Non-pigmented ciliary epithelial cell (primary cell): ENCODE data around the gene BMP8B.
"Not testable (repeated sequence)": the region's sequence is repeated elsewhere in the genome, so short reads cannot be mapped to it uniquely, and the experiment has no call there.

Experiments used
- DNase-seq: peaks from one replicate; pipeline ENCODE4 v3.0.0-alpha.2; 2010; ENCODE audit warnings: low read depth

The BMP8B gene

GRCh38 chr1:39777896-39778295 lies 10.8 kb downstream of the BMP8B start:
- not testable (repeated sequence) for DNase-seq

GRCh38 chr1:39777306-39777705 lies 11.4 kb downstream of the BMP8B start:
- no peak for DNase-seq

GRCh38 chr1:39776886-39777285 lies 11.8 kb downstream of the BMP8B start:
- no peak for DNase-seq

- no peak for DNase-seq
Observed at GRCh38 chr1:39776400-39776713, 12.3 kb downstream of the BMP8B start.

- DNase-seq, result not testable (repeated sequence)
Observed at GRCh38 chr1:39775676-39776399, 12.8 kb downstream of the BMP8B start.

GRCh38 chr1:39775141-39775540 lies 13.5 kb downstream of the BMP8B start:
- not testable (repeated sequence) for DNase-seq

GRCh38 chr1:39773369-39773979 lies 15.2 kb downstream of the BMP8B start:
- DNase-seq, result not testable (repeated sequence)

GRCh38 chr1:39771022-39771532 lies 17.6 kb downstream of the BMP8B start, which contains the start of gene OXCT2:
Gene OXCT2, minus strand, starts transcription at chr1:39771348. Its CDS starts 93 bp downstream, at chr1:39771255.
- not testable (repeated sequence) for DNase-seq

- not testable (repeated sequence) for DNase-seq
Observed at GRCh38 chr1:39770100-39771021, 18.3 kb downstream of the BMP8B start.

- DNase-seq, result not testable (repeated sequence)
Observed at GRCh38 chr1:39769502-39769901, 19.2 kb downstream of the BMP8B start.

GRCh38 chr1:39766466-39766865 lies 22.2 kb downstream of the BMP8B start:
- DNase-seq, result not testable (repeated sequence)

GRCh38 chr1:39764512-39764911 lies 24.2 kb downstream of the BMP8B start:
- not testable (repeated sequence) for DNase-seq

- not testable (repeated sequence) for DNase-seq
Observed at GRCh38 chr1:39763619-39764374, 24.9 kb downstream of the BMP8B start.

GRCh38 chr1:39762550-39763540 lies 25.8 kb downstream of the BMP8B start:
- no peak for DNase-seq

GRCh38 chr1:39761557-39762260 lies 27.0 kb downstream of the BMP8B start:
- DNase-seq, result no peak

- no peak for DNase-seq
Observed at GRCh38 chr1:39761016-39761415, 27.6 kb downstream of the BMP8B start.

- no peak for DNase-seq
Observed at GRCh38 chr1:39760074-39761008, 28.3 kb downstream of the BMP8B start.

- no peak for DNase-seq
Observed at GRCh38 chr1:39759436-39759726, 29.3 kb downstream of the BMP8B start.
